GM19328 (cell line): Measurements from ENCODE around the gene RPL7L1.
"Not testable (repeated sequence)": the region's sequence is repeated elsewhere in the genome, so short reads cannot be mapped to it uniquely, and the experiment has no call there.

ENCODE experiments used
- ATAC-seq: cut with Tn5 transposase; IDR thresholded peaks from one replicate; pipeline ENCODE4 v1.9.1; 2021; ENCODE audit warnings: mild to moderate bottlenecking, moderate library complexity; ENCODE audit not compliant: unreplicated experiment

RPL7L1 gene

DNA sequence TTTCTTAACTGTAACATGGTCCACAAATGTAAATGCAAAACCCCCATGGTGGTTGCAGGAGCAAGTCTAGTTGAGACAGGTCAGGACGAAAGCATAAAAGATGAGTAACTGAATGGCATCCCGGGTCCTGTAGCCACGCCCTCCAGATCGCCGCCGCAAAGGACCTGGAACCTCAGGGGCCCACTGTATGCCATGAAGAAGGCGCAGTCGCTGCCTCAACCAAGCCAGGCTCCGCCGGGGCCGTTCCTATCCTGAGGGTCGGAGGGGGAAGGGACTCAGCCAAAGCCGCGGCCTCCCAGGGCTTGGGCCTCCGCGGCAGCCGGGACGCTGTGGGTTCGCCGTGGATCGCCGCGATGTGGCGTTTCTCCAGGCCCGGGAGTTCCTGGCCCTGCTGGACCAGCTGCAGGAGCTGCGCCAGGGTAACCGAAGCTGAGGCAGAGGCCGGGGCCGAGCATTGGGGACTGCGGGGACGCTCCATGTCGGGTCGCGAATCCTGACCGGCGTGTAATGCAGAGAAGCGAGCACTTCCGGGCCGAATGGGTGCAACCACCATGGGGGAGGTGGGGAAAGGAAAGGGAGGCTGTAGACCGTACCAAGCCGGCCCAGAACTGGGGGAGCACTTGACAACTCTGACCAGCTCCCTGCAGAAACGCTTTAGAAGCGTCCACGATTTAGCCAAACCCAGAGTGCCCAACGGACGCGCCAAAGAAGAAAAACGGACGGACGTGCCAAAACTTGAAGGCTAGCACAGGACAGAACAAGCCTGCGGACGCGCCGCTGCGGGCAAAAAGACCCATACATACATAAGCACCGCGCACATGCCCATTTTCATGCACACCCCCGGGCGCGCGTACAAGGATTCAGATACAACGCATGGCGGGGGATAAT lies 11.1 kb downstream of the RPL7L1 start:
- ATAC-seq: peak; percentile 87

DNA sequence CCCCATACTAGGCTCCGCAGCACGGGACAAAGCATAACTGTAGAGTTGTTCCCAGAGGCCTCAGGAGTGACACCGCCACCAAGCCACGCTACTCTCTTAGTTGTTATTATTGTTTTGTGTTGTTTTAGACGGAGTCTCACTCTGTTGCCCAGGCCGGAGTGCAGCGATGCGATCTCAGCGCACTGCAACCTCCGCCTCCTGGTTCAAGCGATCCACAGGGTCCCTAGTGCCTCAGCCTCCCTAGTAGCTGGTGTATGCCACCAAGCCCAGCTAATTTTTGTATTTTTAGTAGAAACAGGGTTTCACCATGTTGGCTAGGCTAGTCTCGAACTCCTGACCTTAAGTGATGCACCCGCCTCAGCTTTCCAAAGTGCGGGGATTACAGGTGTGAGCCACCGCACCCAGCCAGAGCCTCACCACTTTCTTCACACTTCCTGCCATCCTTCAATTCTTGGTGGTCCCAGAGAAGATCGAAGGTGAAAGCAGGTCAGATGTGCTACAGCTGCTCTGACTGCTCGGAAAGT lies 11.8 kb downstream of the RPL7L1 start:
- no peak for ATAC-seq

- not testable (repeated sequence) for ATAC-seq
Measured at GRCh38 chr6:42894041-42894828, 14.8 kb downstream of the RPL7L1 start.

GRCh38 chr6:42896178-42896719 lies 16.8 kb downstream of the RPL7L1 start:
- ATAC-seq: no peak

- no peak for ATAC-seq
Measured at GRCh38 chr6:42898891-42899361, 19.5 kb downstream of the RPL7L1 start.

- ATAC-seq: no peak
Measured at GRCh38 chr6:42899871-42900270, 20.5 kb downstream of the RPL7L1 start.

DNA sequence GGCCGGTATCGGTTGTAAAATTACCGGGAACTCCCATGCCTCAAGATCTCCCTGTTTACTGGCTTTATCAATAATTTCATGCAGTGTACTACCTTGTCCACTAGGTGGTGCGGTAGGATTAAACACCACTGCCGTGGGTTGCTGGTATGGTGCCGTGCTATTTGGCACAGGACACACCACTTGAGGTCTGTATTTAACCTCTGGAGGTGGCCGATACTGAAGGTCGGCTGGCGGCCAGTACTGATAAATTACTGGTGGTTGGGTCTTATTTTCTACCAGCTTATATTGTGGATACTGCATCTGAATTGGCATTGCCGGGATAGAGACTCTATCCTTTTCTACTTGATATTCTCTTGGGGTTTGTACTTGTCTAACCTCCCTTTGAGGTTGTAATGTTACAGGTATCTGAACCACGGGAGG lies 22.1 kb downstream of the RPL7L1 start:
- no peak for ATAC-seq

- ATAC-seq: not testable (repeated sequence)
Measured at GRCh38 chr6:42902429-42903263, 23.2 kb downstream of the RPL7L1 start.

- ATAC-seq: no peak
Measured at GRCh38 chr6:42904467-42904866, 25.1 kb downstream of the RPL7L1 start.

DNA sequence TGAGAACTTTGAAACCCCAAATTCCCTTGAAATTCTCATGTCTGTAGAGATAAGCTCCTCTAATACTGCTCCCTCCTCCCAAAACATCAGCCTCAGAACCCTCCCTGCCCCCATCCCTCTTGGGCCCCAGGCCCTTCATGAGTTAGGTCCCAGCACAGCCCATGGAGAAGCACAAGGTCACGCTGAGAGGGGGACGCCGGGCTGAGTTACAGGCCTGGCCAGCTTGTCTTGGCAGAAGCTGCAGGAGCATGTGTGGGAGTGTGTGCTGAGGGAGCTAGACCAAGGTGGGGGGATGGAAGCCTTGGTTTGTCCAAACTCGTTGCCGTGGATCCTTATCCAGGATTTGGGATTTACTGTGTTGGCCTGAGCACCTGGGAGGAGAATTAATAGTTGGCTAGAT lies 27.9 kb downstream of the RPL7L1 start:
- ATAC-seq: no peak

- no peak for ATAC-seq
Measured at GRCh38 chr6:42909835-42910234, 30.4 kb downstream of the RPL7L1 start.

DNA sequence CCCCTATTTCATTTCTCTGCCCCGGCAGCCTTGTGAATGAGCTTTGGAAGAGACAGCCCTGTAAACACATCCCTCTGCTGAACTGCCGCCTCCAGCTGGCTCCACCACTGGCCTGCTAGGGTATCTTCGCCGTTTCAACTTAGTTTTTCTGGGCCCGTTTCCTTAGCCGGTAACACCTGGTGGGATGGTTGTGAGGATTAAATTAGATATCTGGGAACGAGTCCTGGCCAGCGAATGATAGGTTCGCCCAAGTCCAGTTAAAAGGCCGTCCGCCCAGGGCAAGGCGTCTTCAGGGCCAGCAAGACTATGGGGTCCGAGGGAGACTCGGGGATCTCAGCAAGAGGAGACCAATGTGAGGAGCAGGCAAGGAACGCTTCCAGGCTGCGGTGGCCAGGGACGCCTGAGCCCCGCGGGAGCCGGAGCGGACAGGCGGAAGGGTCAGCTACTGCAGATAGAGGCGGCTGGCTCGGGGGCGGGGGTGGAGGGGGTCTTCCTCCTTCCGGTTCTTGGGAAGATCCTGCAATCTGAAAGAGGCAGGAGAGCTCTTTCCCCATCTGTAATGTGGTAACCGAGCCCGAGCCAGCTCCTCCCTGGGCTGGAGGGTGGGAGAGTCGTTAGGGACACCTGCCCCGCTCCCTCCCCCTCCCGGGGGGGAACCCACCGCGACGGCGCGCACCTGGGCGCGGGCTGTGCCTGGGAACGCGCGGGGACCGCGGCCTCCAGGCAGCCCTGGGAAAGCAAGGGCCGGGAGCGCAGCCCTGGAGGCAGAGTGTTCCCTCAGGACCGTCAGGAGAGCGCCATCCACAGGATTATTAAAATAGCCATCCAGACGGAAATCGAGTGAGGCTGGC lies 32.0 kb downstream of the RPL7L1 start:
- ATAC-seq: no peak

GRCh38 chr6:42914546-42914945 lies 35.1 kb downstream of the RPL7L1 start:
- no peak for ATAC-seq

- no peak for ATAC-seq
Measured at GRCh38 chr6:42915732-42916131, 36.3 kb downstream of the RPL7L1 start, which contains the start of gene PTCRA. TSS of gene PTCRA (plus strand) at chr6:42916053. CDS start at chr6:42916070, 17 bp downstream.

DNA sequence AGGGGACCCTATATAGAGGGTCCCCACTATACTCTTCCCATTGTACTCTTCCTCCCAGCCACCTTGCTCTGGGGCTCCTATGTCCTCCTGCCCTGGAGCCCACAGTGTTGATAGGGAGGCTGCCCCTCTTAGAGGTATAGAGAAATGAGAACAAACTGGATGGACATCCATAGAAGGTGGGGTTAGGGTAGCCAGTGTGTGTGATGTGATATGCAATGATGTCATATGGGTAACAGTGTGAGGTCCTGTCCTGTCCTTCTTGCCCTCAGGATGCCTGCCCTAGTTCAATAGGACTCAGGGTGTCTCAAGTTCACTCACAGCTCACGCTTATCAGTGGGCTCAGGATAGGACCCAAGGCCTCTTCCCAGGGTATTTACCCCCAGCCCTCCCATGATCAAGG lies 36.9 kb downstream of the RPL7L1 start:
- ATAC-seq: no peak

- no peak for ATAC-seq
Measured at GRCh38 chr6:42921801-42922200, 42.4 kb downstream of the RPL7L1 start.

DNA sequence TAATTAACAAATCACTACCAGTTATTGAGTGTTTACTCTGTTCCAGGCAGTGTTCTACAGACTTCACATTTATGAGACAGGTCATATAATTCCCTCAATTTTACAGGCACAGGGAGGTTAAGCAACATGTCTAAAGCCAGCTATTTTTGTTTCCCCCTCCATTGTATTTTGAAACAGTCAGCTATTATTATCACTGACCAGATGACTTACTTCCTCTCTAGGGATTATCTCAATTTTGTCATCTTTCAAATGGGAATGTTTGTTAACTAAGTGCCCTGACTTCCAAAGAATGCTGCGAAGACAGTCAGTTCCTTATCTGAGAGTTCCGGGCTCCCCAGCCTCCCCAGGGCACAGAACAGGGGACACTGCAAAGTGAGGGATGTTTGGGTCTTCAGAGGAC lies 44.2 kb downstream of the RPL7L1 start:
- ATAC-seq: no peak

- ATAC-seq: no peak
Measured at GRCh38 chr6:42925248-42925857, 45.9 kb downstream of the RPL7L1 start.
